DND-41 (cell line): ENCODE data around the gene SLC1A3.

ENCODE experiments used
- ATAC-seq: fragments of 200-7000 bp; cut with Tn5 transposase; 3 replicates; pipeline ENCODE4 v1.9.1; 2021; ENCODE audit warnings: low read depth; ENCODE audit not compliant: insufficient read depth
- DNase-seq: peaks from one replicate; pipeline ENCODE4 v3.0.0-alpha.2; 2020
- H2AFZ ChIP-seq: 2 replicates; pipeline ENCODE4 v1.6.0; 2012; ENCODE audit warnings: low read depth, low read length
- H3K27ac ChIP-seq: 2 replicates; pipeline ENCODE4 v1.5.1; 2012; ENCODE audit warnings: low read length, inconsistent platforms
- H3K27me3 ChIP-seq: fragments of 200-600 bp; sonication (generic); 2 replicates; pipeline ENCODE4 v1.6.0; 2012; ENCODE audit warnings: low read length, mild to moderate bottlenecking, inconsistent platforms; ENCODE audit not compliant: insufficient read depth, poor library complexity
- H3K36me3 ChIP-seq: 2 replicates; pipeline ENCODE4 v1.5.1; 2012; ENCODE audit warnings: low read length, inconsistent platforms; ENCODE audit not compliant: insufficient read depth
- H3K4me1 ChIP-seq: 2 replicates; pipeline ENCODE4 v1.5.1; 2012; ENCODE audit warnings: mild to moderate bottlenecking, low read length; ENCODE audit not compliant: insufficient read depth
- H3K4me2 ChIP-seq: 2 replicates; pipeline ENCODE4 v1.6.0; 2012; ENCODE audit warnings: mild to moderate bottlenecking, moderate library complexity, low read length, inconsistent platforms; ENCODE audit not compliant: insufficient read depth
- H3K4me3 ChIP-seq, 2 experiments: fragments of 200-600 bp in 1 of 2; shearing (Covaris generic) in 1 of 2; 2 replicates each; pipeline ENCODE4 v1.5.1; 2012 to 2016; ENCODE audit warnings: inconsistent platforms in 2 of 2, low read length in 2 of 2, mild to moderate bottlenecking in 2 of 2, low read depth in 1 of 2, moderate library complexity in 1 of 2
- H3K79me2 ChIP-seq: 2 replicates; pipeline ENCODE4 v1.6.0; 2012; ENCODE audit warnings: low read length, inconsistent platforms; ENCODE audit not compliant: insufficient read depth
- H3K9ac ChIP-seq: 2 replicates; pipeline ENCODE4 v1.6.0; 2012; ENCODE audit warnings: low read depth, mild to moderate bottlenecking, inconsistent platforms, low read length, moderate library complexity
- H3K9me3 ChIP-seq: 2 replicates; pipeline ENCODE4 v1.5.1; 2012; ENCODE audit warnings: low read length, moderate library complexity, mild to moderate bottlenecking, inconsistent platforms; ENCODE audit not compliant: insufficient read depth, severe bottlenecking
- H4K20me1 ChIP-seq: 2 replicates; pipeline ENCODE4 v1.6.0; 2012; ENCODE audit warnings: low read length; ENCODE audit not compliant: insufficient read depth
- CTCF ChIP-seq: IDR thresholded peaks from 2 replicates; pipeline ENCODE4 v1.5.1; 2012; ENCODE audit warnings: borderline replicate concordance, low read length, moderate library complexity, mild to moderate bottlenecking; ENCODE audit not compliant: poor library complexity, severe bottlenecking; ENCODE audit errors: extremely low read depth
- EZH2 ChIP-seq: IDR thresholded peaks from 3 replicates; pipeline ENCODE4 v1.6.1; 2012; ENCODE audit warnings: borderline replicate concordance, low read depth, mild to moderate bottlenecking, moderate library complexity, low read length, inconsistent platforms; ENCODE audit not compliant: severe bottlenecking

SLC1A3 gene

GRCh38 chr5:36686881-36687280 lies 80.5 kb downstream of the SLC1A3 start:
- Histone ChIP-seq H3K4me2 (no peak overlapping the region), H3K9ac (no peak overlapping the region), H3K4me1 (no peaks in the 10 kb centered on the region), H3K27me3 (peaks cover 27% of the 10 kb centered on the region), H4K20me1 (no peaks in the 10 kb centered on the region), H3K36me3 (no peaks in the 10 kb centered on the region), H2AFZ (no peak overlapping the region), H3K27ac (no peak overlapping the region), H3K9me3 (no peaks in the 10 kb centered on the region), H3K79me2 (no peaks in the 10 kb centered on the region), H3K4me3 (no peak overlapping the region)
- ATAC-seq (no peak), DNase-seq (no peak)
- TF ChIP-seq EZH2 = no peak
- no peak for TF ChIP-seq CTCF

- ATAC-seq (no peak), DNase-seq (no peak)
- H3K9me3 ChIP-seq = no peaks in the 10 kb centered on the region
- H3K4me3 ChIP-seq = no peak overlapping the region
- H3K9ac ChIP-seq = no peak overlapping the region
- H3K27me3 ChIP-seq = peaks cover 29% of the 10 kb centered on the region
- no peak overlapping the region for H3K4me2 ChIP-seq
- H3K4me1 ChIP-seq = no peaks in the 10 kb centered on the region
- H3K79me2 ChIP-seq = no peaks in the 10 kb centered on the region
- H2AFZ ChIP-seq = no peak overlapping the region
- TF ChIP-seq EZH2 (no peak), CTCF (peak; percentile 42)
- H3K36me3 ChIP-seq = no peaks in the 10 kb centered on the region
- no peak overlapping the region for H3K27ac ChIP-seq
- no peaks in the 10 kb centered on the region for H4K20me1 ChIP-seq
Observed at GRCh38 chr5:36688722-36689121, 82.3 kb downstream of the SLC1A3 start.

GRCh38 chr5:36689225-36689624 lies 82.8 kb downstream of the SLC1A3 start:
- Histone ChIP-seq H3K9me3 (no peaks in the 10 kb centered on the region), H4K20me1 (no peaks in the 10 kb centered on the region), H3K4me3 (no peak overlapping the region), H2AFZ (no peak overlapping the region), H3K4me1 (no peaks in the 10 kb centered on the region), H3K36me3 (no peaks in the 10 kb centered on the region), H3K79me2 (no peaks in the 10 kb centered on the region), H3K27me3 (peaks cover 29% of the 10 kb centered on the region), H3K27ac (no peak overlapping the region), H3K4me2 (no peak overlapping the region), H3K9ac (no peak overlapping the region)
- TF ChIP-seq CTCF = no peak
- no peak for TF ChIP-seq EZH2
- DNase-seq (no peak), ATAC-seq (no peak)
